HepG2 (cell line): ENCODE results near the gene PTPRU.

ENCODE experiments used
- GATA4 ChIP-seq: sonication (generic); IDR thresholded peaks from 2 replicates; pipeline ENCODE4 v1.6.1; 2016; ENCODE audit warnings: antibody characterized with exemption, low read depth, borderline replicate concordance
- TEAD2 ChIP-seq: sonication (generic); formaldehyde crosslinking; IDR thresholded peaks from 2 replicates; pipeline ENCODE4 v1.9.0; 2021; ENCODE audit warnings: missing genetic modification reagents

DNA sequence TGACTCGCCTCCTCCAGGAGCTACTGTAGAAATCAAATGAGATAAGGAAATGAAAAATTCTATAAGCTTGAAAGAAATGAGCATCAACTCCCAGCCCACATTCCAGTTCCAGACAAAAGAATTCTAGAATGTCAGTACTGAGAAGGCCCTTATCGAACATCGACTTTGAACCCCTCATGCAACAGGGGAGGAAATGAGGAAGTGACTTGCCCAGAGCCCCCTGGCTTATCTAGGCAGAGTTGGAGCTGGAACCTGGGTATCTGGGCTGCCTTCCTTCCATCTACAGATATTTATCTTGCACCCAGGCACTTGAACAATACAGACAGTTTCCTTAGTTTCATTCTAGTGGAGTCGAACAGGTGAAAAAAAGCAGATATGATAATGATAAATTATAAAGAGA lies 27.9 kb upstream of the PTPRU start:
- TF ChIP-seq GATA4 (no peak), TEAD2 (no peak)
